GM12892 (cell line): ENCODE measurements around the gene GRM4.

Experiments used
- DNase-seq: peaks from one replicate; pipeline ENCODE4 v3.0.0; 2011; ENCODE audit not compliant: insufficient read length
- FAIRE-seq: peaks from 2 replicates; lab custom pipeline; 2011; peaks lifted over from hg19 to GRCh38; lab: Jason Lieb, UNC
- POLR2A ChIP-seq: IDR thresholded peaks from 2 replicates; pipeline ENCODE4 v1.6.1; 2011; ENCODE audit warnings: low read depth, low read length, control low read depth
- POLR2AphosphoS5 ChIP-seq: IDR thresholded peaks from 2 replicates; pipeline ENCODE4 v1.6.1; 2011; ENCODE audit warnings: low read depth, low read length, control low read depth
- TAF1 ChIP-seq: IDR thresholded peaks from 2 replicates; pipeline ENCODE4 v1.6.1; 2011; ENCODE audit warnings: low read depth, mild to moderate bottlenecking, control low read depth, low read length, borderline replicate concordance

GRM4 gene

GRCh38 chr6:33988121-33989015, 157.5 kb downstream of the GRM4 start:
- DNase-seq (no peak), FAIRE-seq (no peak)
- TF ChIP-seq POLR2A (no peak), POLR2AphosphoS5 (no peak)

DNA sequence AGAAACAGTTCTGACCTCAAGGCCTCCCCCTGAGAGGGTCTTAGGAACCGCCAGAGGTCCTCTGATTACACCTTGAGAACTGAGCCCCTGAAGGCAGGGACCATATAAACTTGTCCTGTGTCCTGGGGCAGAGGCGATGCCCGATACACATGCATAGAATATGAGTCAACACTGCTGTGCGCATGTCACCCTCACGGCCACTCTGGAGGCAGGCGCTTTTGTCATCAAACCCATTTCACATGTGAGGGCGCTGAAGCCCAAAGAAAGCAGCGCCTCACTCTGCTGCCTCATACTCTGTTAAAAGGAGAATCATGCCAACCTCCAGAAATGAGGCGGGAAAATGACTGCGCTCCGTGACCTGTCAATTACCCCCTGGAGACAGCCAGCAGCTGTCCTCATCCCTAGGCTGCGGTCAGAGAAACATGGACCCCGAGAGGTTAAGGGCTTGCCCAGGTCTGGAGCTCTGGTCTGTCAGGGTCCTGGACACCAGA, 158.3 kb downstream of the GRM4 start:
- DNase-seq (no peak), FAIRE-seq (no peak)
- no peak for TF ChIP-seq POLR2AphosphoS5
- TF ChIP-seq POLR2A = no peak

DNA sequence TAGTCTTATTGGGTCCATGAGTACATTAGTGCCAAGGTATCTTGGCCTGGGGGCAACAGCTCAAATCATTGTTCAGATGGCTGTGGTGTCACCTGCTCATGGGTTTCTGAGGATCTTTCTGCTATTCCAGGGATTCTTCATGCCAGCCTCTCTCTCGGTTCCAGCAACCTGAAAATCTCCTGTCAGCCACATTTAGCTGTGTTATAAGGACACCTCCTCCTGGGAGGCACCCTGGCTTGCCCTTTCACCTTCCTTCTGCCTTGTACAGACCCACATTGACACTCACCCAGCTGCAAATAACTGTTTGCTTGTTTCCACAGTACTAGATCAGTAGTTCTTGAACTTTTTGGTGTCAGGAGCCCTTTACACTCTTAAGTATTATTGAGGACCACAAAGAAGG, 159.9 kb downstream of the GRM4 start:
- no peak for DNase-seq
- no peak for FAIRE-seq
- TF ChIP-seq POLR2AphosphoS5 (no peak), POLR2A (no peak), TAF1 (no peak)

DNA sequence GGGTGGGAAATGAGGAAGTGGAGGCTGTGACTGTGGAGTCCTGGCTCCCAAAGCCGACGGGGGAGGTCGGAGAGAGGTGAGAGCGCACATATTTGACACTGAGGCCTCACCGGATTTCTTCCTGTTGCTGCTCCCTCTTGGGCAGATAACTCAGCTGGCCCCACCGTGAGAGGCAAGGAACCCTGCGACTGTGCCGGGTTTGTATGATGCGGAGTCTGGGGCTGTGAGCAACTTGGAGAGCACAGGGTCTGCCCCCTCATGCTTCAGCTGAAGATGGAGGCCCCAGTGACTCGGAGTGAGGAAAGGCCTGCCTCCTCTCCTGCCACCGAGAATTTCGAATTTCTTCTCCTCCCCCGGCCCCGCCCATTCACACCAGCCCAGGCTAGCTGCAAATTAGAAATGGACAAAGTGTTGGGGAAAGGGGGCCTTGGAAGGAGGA, 160.6 kb downstream of the GRM4 start:
- FAIRE-seq = no peak
- TF ChIP-seq TAF1 (no peak), POLR2AphosphoS5 (no peak), POLR2A (no peak)
- DNase-seq = no peak

- TF ChIP-seq POLR2AphosphoS5 = no peak
- TF ChIP-seq POLR2A = no peak
- no peak for TF ChIP-seq TAF1
- DNase-seq (no peak), FAIRE-seq (no peak)
Measured at GRCh38 chr6:33984466-33985312, 161.2 kb downstream of the GRM4 start.

GRCh38 chr6:33983721-33984465, 162.0 kb downstream of the GRM4 start:
- no peak for TF ChIP-seq POLR2AphosphoS5
- TF ChIP-seq POLR2A = no peak
- TF ChIP-seq TAF1 = no peak
- no peak for FAIRE-seq
- no peak for DNase-seq

DNA sequence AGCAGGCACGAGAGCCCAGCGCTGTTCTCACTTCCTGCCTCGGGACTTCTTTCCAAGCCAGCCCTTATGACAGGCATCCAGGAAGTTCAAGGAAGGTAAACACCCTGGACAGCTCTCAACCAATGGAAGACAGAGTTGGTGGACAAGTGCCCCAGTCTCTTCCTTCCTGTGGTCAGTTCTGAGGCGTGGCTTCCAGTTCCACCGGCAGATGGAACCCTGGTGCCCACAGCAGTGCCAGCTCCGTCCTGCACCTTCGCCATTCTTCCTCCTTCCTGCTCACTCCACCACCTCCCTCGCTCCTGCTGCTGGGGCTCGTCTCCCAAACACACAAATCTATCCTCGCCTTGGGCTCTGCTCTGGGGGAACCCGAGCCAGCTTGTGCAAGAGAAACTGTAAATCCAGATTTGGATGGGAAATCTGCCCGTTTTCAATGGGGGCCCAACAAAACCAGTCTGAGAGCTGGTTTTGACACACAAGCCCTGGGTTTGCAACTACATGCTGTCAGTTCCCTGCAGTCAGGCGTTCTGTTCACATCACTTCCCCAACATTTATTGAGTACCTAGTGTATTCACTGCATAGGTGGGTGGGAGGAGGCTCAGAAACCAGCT, 162.7 kb downstream of the GRM4 start:
- FAIRE-seq (no peak), DNase-seq (peak; percentile 10)
- TF ChIP-seq POLR2AphosphoS5 (no peak), POLR2A (no peak), TAF1 (no peak)

DNA sequence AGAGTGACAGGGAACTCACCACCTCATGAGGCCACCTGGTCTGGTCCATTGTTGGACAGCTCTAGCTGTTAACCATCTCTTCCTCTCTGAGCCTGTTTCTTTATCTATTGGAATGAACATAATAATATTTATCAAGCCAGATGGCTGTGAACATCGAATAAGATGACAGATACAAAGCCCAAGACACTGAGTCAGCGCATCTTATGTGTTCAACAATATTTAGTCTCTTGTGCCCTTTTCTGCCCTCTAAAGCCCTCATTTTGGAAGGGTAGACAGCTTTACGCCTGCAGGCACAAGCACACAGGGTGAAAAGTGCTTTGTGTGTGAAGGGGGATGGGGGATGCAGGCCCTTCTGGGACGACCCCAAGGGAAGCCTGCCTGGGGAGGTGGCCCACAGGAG, 164.0 kb downstream of the GRM4 start:
- no peak for DNase-seq
- no peak for FAIRE-seq
- TF ChIP-seq TAF1 (no peak), POLR2AphosphoS5 (no peak), POLR2A (no peak)

GRCh38 chr6:33981421-33981820, 164.5 kb downstream of the GRM4 start:
- FAIRE-seq (no peak), DNase-seq (no peak)
- TF ChIP-seq POLR2A = no peak
- no peak for TF ChIP-seq TAF1
- no peak for TF ChIP-seq POLR2AphosphoS5

- FAIRE-seq (no peak), DNase-seq (peak; percentile 15)
- TF ChIP-seq POLR2AphosphoS5 (no peak), TAF1 (no peak), POLR2A (no peak)
Measured at GRCh38 chr6:33980176-33981175, 165.4 kb downstream of the GRM4 start.
